ENCODE measurements around the gene POLR1E. TPM values are rescaled to one million over a fixed set of nuclear protein-coding genes. Genes with fewer than 3 reads are reported as not detected.

Gene POLR1E
- polyA plus RNA-seq, 3 donors, result 2.3 to 4.1 (median 2.4) TPM

- H3K27ac ChIP-seq (ENCODE audit: low read depth in 1 of 2, low read length in 2 of 2), result no peak overlapping the region
- 100% methylated on average over 1 of the region's 2 CpGs for WGBS (ENCODE audit: insufficient coverage)
Observed at GRCh38 chr9:37551888-37552287, 66.1 kb downstream of the POLR1E start.

More at GRCh38 chr9:37551888-37552287, 66.1 kb downstream of the POLR1E start:
- no peak overlapping the region for H3K9ac ChIP-seq (ENCODE audit: insufficient read depth, low read length, poor library complexity, severe bottlenecking)
- peak overlapping the region in 1 of 7 donors; percentile 44 for H3K27ac Mint-ChIP-seq
- H3K4me3 Mint-ChIP-seq, result no peak overlapping the region
- no peaks in the 10 kb centered on the region for H4K20me1 ChIP-seq (ENCODE audit: insufficient read depth, low read length)
- peaks cover 0 to 2% (median 2%) of the 10 kb centered on the region in 3 donors for H3K27me3 Mint-ChIP-seq (ENCODE audit: low read depth in 3 of 3)
- intact Hi-C loops (cut with micrococcal nuclease), result loop anchor here in 1 of 2 donors (5.0 kb wide), 1 partner anchor 50 kb away; no protein-coding TSS in a partner anchor
- no peaks in the 10 kb centered on the region for H3K4me1 Mint-ChIP-seq
- H3K36me3 ChIP-seq (replicated peaks in 1 of 2; ENCODE audit: control insufficient read depth in 1 of 2, insufficient read depth in 2 of 2, low read length in 2 of 2), result no peaks in the 10 kb centered on the region
- no peak overlapping the region for H3K4me3 ChIP-seq (replicated peaks in 1 of 3; ENCODE audit: low read depth in 2 of 3, low read length in 3 of 3)
- H3K79me2 ChIP-seq (ENCODE audit: insufficient read depth, low read length), result no peaks in the 10 kb centered on the region
- no peak overlapping the region for H3K4me2 ChIP-seq (replicated peaks; ENCODE audit: extremely low read depth, low read length, poor library complexity, severe bottlenecking)
- no peak overlapping the region for H2AFZ ChIP-seq (ENCODE audit: insufficient read depth, low read depth, low read length, poor library complexity, severe bottlenecking)
- no peaks in the 10 kb centered on the region for H3K4me1 ChIP-seq (ENCODE audit: control insufficient read depth in 1 of 2, insufficient read depth in 2 of 2, low read length in 2 of 2)
- H3K9me3 ChIP-seq (replicated peaks in 1 of 2; ENCODE audit: control insufficient read depth in 1 of 2, insufficient read depth in 1 of 2, low read length in 2 of 2), result no peaks in the 10 kb centered on the region
- H3K9me3 Mint-ChIP-seq, result peaks cover 0 to 3% (median 0%) of the 10 kb centered on the region in 7 donors
- H3K27me3 ChIP-seq (ENCODE audit: control insufficient read depth in 2 of 2, insufficient read depth in 2 of 2, low read length in 2 of 2), result no peaks in the 10 kb centered on the region
- DNase-seq, result no peak
- no peaks in the 10 kb centered on the region for H3K36me3 Mint-ChIP-seq
- no peak for TF ChIP-seq CTCF (IDR thresholded peaks at IDR 0.05)

Other genes starting within 250 kb of the POLR1E start
- gene GRHPR, start 63.3 kb upstream of the POLR1E start, polyA plus RNA-seq, result 10 to 100 TPM; 73.8 to 96.6 (median 80.9) TPM
- gene ZBTB5, start 20.5 kb upstream of the POLR1E start, polyA plus RNA-seq, result 1 to 10 TPM in 2 of 3 donors, under 1 TPM in 1; 0.58 to 6.4 (median 1.4) TPM
- gene FBXO10, start 90.4 kb downstream of the POLR1E start, polyA plus RNA-seq, result 1 to 10 TPM in 1 of 3 donors, under 1 TPM in 1, not detected in 1; 0.08 to 1.5 TPM
- 100 to 1,000 TPM in 2 of 3 donors, 10 to 100 TPM in 1; 35.0 to 117 (median 112) TPM for gene TOMM5, start 106.6 kb downstream of the POLR1E start, polyA plus RNA-seq
- gene FRMPD1, start 165.0 kb downstream of the POLR1E start, polyA plus RNA-seq, result under 1 TPM in 1 of 3 donors, not detected in 2; 0.03 TPM